Left ventricle myocardium inferior (tissue), 1 donor: Measurements from ENCODE around the gene RAB22A. TPM values are rescaled to one million over a fixed set of nuclear protein-coding genes. Genes with fewer than 3 reads are reported as not detected.

Source experiments
- DNase-seq: peaks from one replicate; pipeline ENCODE4 v3.0.0-alpha.2; 2020
- H3K27ac ChIP-seq: fragments of 200-600 bp; replicated peaks from 2 replicates; pipeline ENCODE4 v1.8.0; 2021
- H3K27me3 ChIP-seq: fragments of 200-600 bp; 2 replicates; pipeline ENCODE4 v1.8.0; 2021; ENCODE audit warnings: low read depth
- H3K36me3 ChIP-seq: fragments of 200-600 bp; 2 replicates; pipeline ENCODE4 v1.8.0; 2021
- H3K4me1 ChIP-seq: fragments of 200-600 bp; 2 replicates; pipeline ENCODE4 v1.8.0; 2021
- H3K4me3 ChIP-seq: fragments of 200-600 bp; 2 replicates; pipeline ENCODE4 v1.8.0; 2021; ENCODE audit warnings: mild to moderate bottlenecking, moderate library complexity
- H3K9me3 ChIP-seq: fragments of 200-600 bp; replicated peaks from 2 replicates; pipeline ENCODE4 v1.8.0; 2021
- CTCF ChIP-seq: fragments of 200-600 bp; IDR thresholded peaks from 2 replicates; pipeline ENCODE4 v1.8.0; 2021; ENCODE audit warnings: antibody characterized with exemption, mild to moderate bottlenecking, borderline replicate concordance
- intact Hi-C: fragments of 100-400 bp; cut with micrococcal nuclease; formaldehyde crosslinking; loops from one replicate; pipeline ENCODE4 v1.11.0; 2022
- total RNA-seq: library from RNA; stranded (reverse); fragmentation: NEBNext Ultra II Directional; extraction: Animal tissue kit (Norgen Biotek cat#: 25700); gene quantifications from one replicate; pipeline ENCODE4 v1.2.1, GENCODE V29; 2021
- donor health status: DM: no; HTN: yes; CAD: no; lungs with severe emphysema.

Gene RAB22A
- total RNA-seq, 1 donor from 2014 or later: 6.6 TPM

- Histone ChIP-seq H3K9me3 (no peaks in the 10 kb centered on the region), H3K36me3 (no peaks in the 10 kb centered on the region), H3K4me3 (no peak overlapping the region), H3K4me1 (peaks cover 56% of the 10 kb centered on the region), H3K27me3 (no peaks in the 10 kb centered on the region), H3K27ac (no peak overlapping the region)
- TF ChIP-seq CTCF: no peak
- no peak for DNase-seq
- intact Hi-C loops: no loop called here
Measured at GRCh38 chr20:58327211-58327610, 17.7 kb downstream of the RAB22A start.

GRCh38 chr20:58328836-58329235 is 19.3 kb downstream of the RAB22A start:
- DNase-seq: no peak
- Histone ChIP-seq H3K27me3 (no peaks in the 10 kb centered on the region), H3K4me3 (no peak overlapping the region), H3K36me3 (no peaks in the 10 kb centered on the region), H3K9me3 (no peaks in the 10 kb centered on the region), H3K4me1 (peaks cover 50% of the 10 kb centered on the region), H3K27ac (no peak overlapping the region)
- intact Hi-C loops: no loop called here
- TF ChIP-seq CTCF: no peak

DNA sequence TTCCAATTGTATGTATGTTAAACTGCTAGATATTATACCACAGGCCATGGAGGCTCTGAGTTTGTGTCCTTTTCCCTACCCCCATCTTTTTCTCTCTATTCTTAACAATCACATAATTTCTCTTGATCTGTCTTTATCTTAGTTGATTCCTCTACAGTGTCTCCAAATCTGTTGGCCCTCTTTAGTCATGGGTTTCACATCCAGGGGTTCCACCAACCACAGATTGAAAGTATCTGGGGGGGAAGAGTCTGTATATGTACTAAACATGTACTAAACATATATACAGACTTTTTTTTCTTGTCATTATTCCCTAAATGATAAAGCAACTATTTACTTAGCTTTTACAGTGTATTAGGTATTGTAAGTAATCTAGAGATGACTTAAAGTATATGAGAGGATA is 20.2 kb downstream of the RAB22A start:
- Histone ChIP-seq H3K36me3 (no peaks in the 10 kb centered on the region), H3K9me3 (no peaks in the 10 kb centered on the region), H3K27ac (no peak overlapping the region), H3K4me3 (no peak overlapping the region), H3K27me3 (no peaks in the 10 kb centered on the region), H3K4me1 (peaks cover 50% of the 10 kb centered on the region)
- DNase-seq: no peak
- TF ChIP-seq CTCF: no peak
- intact Hi-C loops: no loop called here

DNA sequence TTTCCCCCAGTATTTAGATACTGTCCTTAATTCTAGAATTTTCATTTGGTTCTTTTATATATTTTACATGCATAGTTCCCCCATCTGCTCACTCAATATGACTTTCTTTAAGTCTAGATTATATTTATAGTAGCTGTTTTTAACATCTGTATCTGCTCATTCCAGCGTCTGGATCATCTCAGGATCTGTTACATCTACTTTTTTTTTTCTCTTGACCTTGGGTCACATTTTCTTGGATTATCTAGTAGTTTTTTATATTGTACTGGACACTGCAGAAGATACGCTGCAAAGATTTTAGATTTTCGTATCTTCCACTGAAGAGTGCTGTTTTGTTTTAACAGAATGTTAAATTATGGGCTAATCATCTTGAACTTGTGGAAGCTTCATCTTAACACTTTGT is 20.7 kb downstream of the RAB22A start:
- H3K9me3 ChIP-seq: no peaks in the 10 kb centered on the region
- H3K4me1 ChIP-seq: peaks cover 49% of the 10 kb centered on the region
- TF ChIP-seq CTCF: no peak
- H3K27me3 ChIP-seq: no peaks in the 10 kb centered on the region
- H3K36me3 ChIP-seq: no peaks in the 10 kb centered on the region
- H3K27ac ChIP-seq: no peak overlapping the region
- no peak overlapping the region for H3K4me3 ChIP-seq
- intact Hi-C loops: no loop called here
- DNase-seq: no peak

DNA sequence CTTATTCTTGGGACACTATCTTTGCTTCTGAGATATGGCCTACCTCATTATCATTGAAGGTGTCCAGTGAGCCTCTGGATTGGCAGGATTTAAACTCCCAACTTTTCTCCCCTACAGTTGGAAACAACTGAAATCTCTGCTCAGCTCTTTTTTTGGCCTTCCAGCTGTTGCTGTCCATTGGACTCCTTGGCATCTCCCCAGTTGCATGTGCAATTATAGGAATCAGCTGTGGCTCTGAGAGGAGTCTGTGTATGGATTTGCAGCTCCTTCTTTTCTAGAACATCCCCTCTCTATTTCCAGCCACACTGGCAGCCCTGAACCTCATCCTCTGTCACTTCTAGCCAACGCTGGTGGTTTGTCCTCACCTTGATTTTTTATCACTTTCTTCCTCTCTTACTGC is 21.2 kb downstream of the RAB22A start:
- no peak overlapping the region for H3K4me3 ChIP-seq
- H3K27me3 ChIP-seq: no peaks in the 10 kb centered on the region
- H3K9me3 ChIP-seq: no peaks in the 10 kb centered on the region
- TF ChIP-seq CTCF: no peak
- no peak for DNase-seq
- peaks cover 44% of the 10 kb centered on the region for H3K4me1 ChIP-seq
- no peak overlapping the region for H3K27ac ChIP-seq
- no peaks in the 10 kb centered on the region for H3K36me3 ChIP-seq
- intact Hi-C loops: no loop called here
